Lung microvascular endothelial cell (primary cell): ENCODE measurements around the gene MBD4. TPM values are rescaled to one million over a fixed set of nuclear protein-coding genes. Genes with fewer than 3 reads are reported as not detected.

Experiments
- DNase-seq, 2 donors: peaks; one replicate each; pipeline versions ENCODE4 v3.0.0 to v3.0.0-alpha.2; 2010; ENCODE audit warnings: low read depth in 2 of 2
- total RNA-seq: library from RNA; depleted of rRNA; stranded (reverse); fragments of >200 nt; gene quantifications from 2 replicates; pipeline ENCODE4 v1.2.1, GENCODE V29; 2014

The MBD4 gene
- total RNA-seq, 1 donor from 2014 or later, result 28.8 TPM

GRCh38 chr3:129463716-129464115 is 24.0 kb upstream of the MBD4 start:
- no peak for DNase-seq

- DNase-seq, result no peak
Observed at GRCh38 chr3:129463094-129463493, 23.3 kb upstream of the MBD4 start.

- DNase-seq, result no peak
Observed at GRCh38 chr3:129462361-129462968, 22.7 kb upstream of the MBD4 start.

GRCh38 chr3:129461461-129462146 is 21.9 kb upstream of the MBD4 start:
- no peak for DNase-seq

GRCh38 chr3:129461022-129461421 is 21.3 kb upstream of the MBD4 start:
- peak in 1 of 2 donors; percentile 48 for DNase-seq

- DNase-seq, result no peak
Observed at GRCh38 chr3:129460572-129460971, 20.8 kb upstream of the MBD4 start.

- no peak for DNase-seq
Observed at GRCh38 chr3:129460155-129460554, 20.4 kb upstream of the MBD4 start.

- DNase-seq, result no peak
Observed at GRCh38 chr3:129453732-129454131, 14.0 kb upstream of the MBD4 start.

GRCh38 chr3:129449279-129450115 is 9.7 kb upstream of the MBD4 start:
- DNase-seq, result peak; percentile 57 to 60

GRCh38 chr3:129448186-129448895 is 8.6 kb upstream of the MBD4 start:
- no peak for DNase-seq

GRCh38 chr3:129446926-129447325 is 7.2 kb upstream of the MBD4 start:
- no peak for DNase-seq

GRCh38 chr3:129445471-129445870 is 5.7 kb upstream of the MBD4 start:
- no peak for DNase-seq

GRCh38 chr3:129442947-129443346 is 3.2 kb upstream of the MBD4 start:
- no peak for DNase-seq

GRCh38 chr3:129442486-129442885 is 2.7 kb upstream of the MBD4 start:
- no peak for DNase-seq

- DNase-seq, result peak; percentile 74 to 93
Observed at GRCh38 chr3:129441782-129442181, 2.0 kb upstream of the MBD4 start.

GRCh38 chr3:129441215-129441614 is 1.5 kb upstream of the MBD4 start:
- peak; percentile 33 to 35 for DNase-seq

- no peak for DNase-seq
Observed at GRCh38 chr3:129440618-129441190, 956 bp upstream of the MBD4 start.

GRCh38 chr3:129439226-129439816 is 427 bp downstream of the MBD4 start:
- DNase-seq, result peak in 1 of 2 donors; percentile 25

GRCh38 chr3:129435367-129435766 is 4.4 kb downstream of the MBD4 start:
- no peak for DNase-seq

- DNase-seq, result no peak
Observed at GRCh38 chr3:129434140-129434539, 5.6 kb downstream of the MBD4 start.

- DNase-seq, result no peak
Observed at GRCh38 chr3:129433565-129433964, 6.2 kb downstream of the MBD4 start.
